Measurements from ENCODE around the gene ZNG1A.
"Not testable (repeated sequence)": the region's sequence is repeated elsewhere in the genome, so short reads cannot be mapped to it uniquely, and the experiment has no call there.

The ZNG1A gene

DNA sequence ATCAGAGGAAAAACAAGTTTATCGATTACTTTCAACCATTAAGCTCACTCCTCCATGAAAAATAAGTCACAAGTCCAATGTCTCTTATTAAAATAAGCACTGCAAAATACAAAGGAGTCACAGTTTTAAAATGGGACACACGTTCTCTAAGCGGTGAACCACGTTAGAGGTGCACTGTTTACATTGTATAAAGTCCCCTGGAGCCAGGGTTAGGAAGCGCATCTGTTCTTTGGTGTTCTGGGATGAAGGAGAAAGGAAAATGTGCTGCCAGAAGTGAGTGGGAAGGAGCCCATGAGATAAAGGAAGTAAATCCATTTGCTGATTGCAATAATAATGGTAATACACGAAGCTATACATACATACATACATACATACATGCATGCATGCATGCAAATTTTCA, 91.0 kb downstream of the ZNG1A start:
- no CpG with 5 or more reads among the region's 6 CpGs for WGBS (ENCODE audit: extremely low coverage, insufficient coverage, low lambda C conversion rate)
- DNase-seq; H3K9ac ChIP-seq (ENCODE audit: low read length); H4K8ac ChIP-seq (ENCODE audit: low read depth, low read length); H3K4me3 ChIP-seq (ENCODE audit: low read length); H3K23ac ChIP-seq (ENCODE audit: low read length); H3K56ac ChIP-seq (ENCODE audit: low read length); H3K4me2 ChIP-seq (ENCODE audit: low read length); H3K18ac ChIP-seq (ENCODE audit: low read length); H3K4ac ChIP-seq (ENCODE audit: low read depth, low read length); H3K79me1 ChIP-seq (ENCODE audit: low read length); H2AK5ac ChIP-seq (ENCODE audit: low read length); H4K5ac ChIP-seq (ENCODE audit: low read length); H3K79me2 ChIP-seq (ENCODE audit: control insufficient read depth, insufficient read depth, low read length); H2BK15ac ChIP-seq (replicated peaks; ENCODE audit: low read depth); H3K4me1 ChIP-seq (ENCODE audit: control insufficient read depth, low read depth, low read length); H3K27ac ChIP-seq (ENCODE audit: low read depth, low read length); H2BK120ac ChIP-seq (ENCODE audit: low read depth, low read length); H2BK5ac ChIP-seq (ENCODE audit: low read length); H3K27me3 ChIP-seq (ENCODE audit: insufficient read depth, low read length, poor library complexity); H3K36me3 ChIP-seq (ENCODE audit: control insufficient read depth, insufficient read depth, low read length): not testable (repeated sequence)

DNA sequence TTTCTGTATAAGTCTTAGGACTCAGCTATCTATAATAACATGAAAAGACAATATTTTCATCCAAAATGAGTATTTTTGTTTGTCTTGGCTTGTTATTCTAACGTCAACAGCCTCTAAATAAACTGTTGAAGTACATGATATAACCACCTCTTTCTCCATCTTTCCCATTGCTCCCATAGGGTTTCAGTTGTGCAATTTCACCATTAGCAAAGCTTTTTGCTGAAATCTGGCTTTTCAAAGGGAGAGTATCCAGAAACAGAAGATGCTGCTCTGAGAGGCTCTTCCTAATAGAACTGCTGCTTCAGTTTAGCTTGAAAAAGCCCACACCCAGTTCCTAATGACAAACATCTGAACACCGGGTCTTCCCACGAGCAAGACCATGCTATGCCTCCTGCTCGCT, 91.8 kb downstream of the ZNG1A start:
- not testable (repeated sequence) for H2BK5ac ChIP-seq (ENCODE audit: low read length); DNase-seq; H2BK120ac ChIP-seq (ENCODE audit: low read depth, low read length); H3K4me2 ChIP-seq (ENCODE audit: low read length); H3K79me1 ChIP-seq (ENCODE audit: low read length); H3K18ac ChIP-seq (ENCODE audit: low read length); H3K36me3 ChIP-seq (ENCODE audit: control insufficient read depth, insufficient read depth, low read length); H3K4ac ChIP-seq (ENCODE audit: low read depth, low read length); H3K79me2 ChIP-seq (ENCODE audit: control insufficient read depth, insufficient read depth, low read length); H3K4me1 ChIP-seq (ENCODE audit: control insufficient read depth, low read depth, low read length); H4K8ac ChIP-seq (ENCODE audit: low read depth, low read length); H3K27me3 ChIP-seq (ENCODE audit: insufficient read depth, low read length, poor library complexity); H3K56ac ChIP-seq (ENCODE audit: low read length); H3K23ac ChIP-seq (ENCODE audit: low read length); H2BK15ac ChIP-seq (replicated peaks; ENCODE audit: low read depth); H4K5ac ChIP-seq (ENCODE audit: low read length); H2AK5ac ChIP-seq (ENCODE audit: low read length); H3K27ac ChIP-seq (ENCODE audit: low read depth, low read length); H3K9ac ChIP-seq (ENCODE audit: low read length); H3K4me3 ChIP-seq (ENCODE audit: low read length)
- WGBS (ENCODE audit: extremely low coverage, insufficient coverage, low lambda C conversion rate), result no CpG with 5 or more reads among the region's 4 CpGs

DNA sequence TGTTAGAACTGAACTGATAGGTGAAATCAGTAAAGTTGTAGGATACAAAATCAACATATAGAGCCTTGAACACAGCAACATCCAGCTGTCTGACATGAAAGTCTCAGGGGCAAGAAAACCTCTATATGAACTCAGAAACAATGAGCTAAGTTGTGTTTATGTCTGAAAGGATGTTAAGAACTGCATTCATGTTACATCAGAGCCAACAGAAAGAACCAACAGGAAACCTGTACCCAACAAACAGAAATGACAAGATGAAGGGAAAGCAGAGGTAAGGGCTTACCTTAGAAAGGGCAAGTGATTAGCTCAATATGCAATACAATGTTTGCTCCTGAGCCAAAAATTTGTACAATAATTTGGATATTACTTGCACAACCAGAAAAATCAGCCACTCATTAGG, 92.2 kb downstream of the ZNG1A start:
- H2BK5ac ChIP-seq (ENCODE audit: low read length); H3K27ac ChIP-seq (ENCODE audit: low read depth, low read length); H4K8ac ChIP-seq (ENCODE audit: low read depth, low read length); H3K79me1 ChIP-seq (ENCODE audit: low read length); DNase-seq; H3K79me2 ChIP-seq (ENCODE audit: control insufficient read depth, insufficient read depth, low read length); H3K27me3 ChIP-seq (ENCODE audit: insufficient read depth, low read length, poor library complexity); H3K4me1 ChIP-seq (ENCODE audit: control insufficient read depth, low read depth, low read length); H3K36me3 ChIP-seq (ENCODE audit: control insufficient read depth, insufficient read depth, low read length); H3K23ac ChIP-seq (ENCODE audit: low read length); H3K4ac ChIP-seq (ENCODE audit: low read depth, low read length); H3K9ac ChIP-seq (ENCODE audit: low read length); H2BK120ac ChIP-seq (ENCODE audit: low read depth, low read length); H2AK5ac ChIP-seq (ENCODE audit: low read length); H2BK15ac ChIP-seq (replicated peaks; ENCODE audit: low read depth); H3K18ac ChIP-seq (ENCODE audit: low read length); H4K5ac ChIP-seq (ENCODE audit: low read length); H3K56ac ChIP-seq (ENCODE audit: low read length); H3K4me2 ChIP-seq (ENCODE audit: low read length); H3K4me3 ChIP-seq (ENCODE audit: low read length): not testable (repeated sequence)

DNA sequence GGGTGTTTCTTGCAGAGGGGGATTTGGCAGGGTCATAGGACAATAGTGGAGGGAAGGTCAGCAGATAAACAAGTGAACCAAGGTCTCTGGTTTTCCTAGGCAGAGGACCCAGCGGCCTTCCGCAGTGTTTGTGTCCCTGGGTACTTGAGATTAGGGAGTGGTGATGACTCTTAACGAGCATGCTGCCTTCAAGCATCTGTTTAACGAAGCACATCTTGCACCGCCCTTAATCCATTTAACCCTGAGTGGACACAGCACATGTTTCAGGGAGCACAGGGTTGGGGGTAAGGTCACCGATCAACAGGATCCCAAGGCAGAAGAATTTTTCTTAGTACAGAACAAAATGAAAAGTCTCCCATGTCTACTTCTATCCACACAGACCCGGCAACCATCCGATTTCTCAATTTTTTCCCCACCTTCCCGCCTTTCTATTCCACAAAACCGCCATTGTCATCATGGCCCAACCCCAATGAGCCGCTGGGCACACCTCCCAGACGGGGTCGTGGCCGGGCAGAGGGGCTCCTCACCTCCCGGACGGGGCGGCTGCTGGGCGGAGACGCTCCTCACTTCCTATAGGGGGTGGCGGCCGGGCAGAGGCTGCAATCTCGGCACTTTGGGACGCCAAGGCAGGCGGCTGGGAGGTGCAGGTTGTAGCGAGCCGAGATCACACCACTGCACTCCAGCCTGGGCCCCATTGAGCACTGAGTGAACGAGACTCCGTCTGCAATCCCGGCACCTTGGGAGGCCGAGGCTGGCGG, 95.7 kb downstream of the ZNG1A start:
- H3K4ac ChIP-seq (ENCODE audit: low read depth, low read length); H3K79me2 ChIP-seq (ENCODE audit: control insufficient read depth, insufficient read depth, low read length); H4K5ac ChIP-seq (ENCODE audit: low read length); H3K4me1 ChIP-seq (ENCODE audit: control insufficient read depth, low read depth, low read length); H2BK120ac ChIP-seq (ENCODE audit: low read depth, low read length); H3K27ac ChIP-seq (ENCODE audit: low read depth, low read length); H2BK5ac ChIP-seq (ENCODE audit: low read length); H3K4me3 ChIP-seq (ENCODE audit: low read length); H3K4me2 ChIP-seq (ENCODE audit: low read length); DNase-seq; H4K8ac ChIP-seq (ENCODE audit: low read depth, low read length); H2AK5ac ChIP-seq (ENCODE audit: low read length); H3K9ac ChIP-seq (ENCODE audit: low read length); H2BK15ac ChIP-seq (replicated peaks; ENCODE audit: low read depth); H3K23ac ChIP-seq (ENCODE audit: low read length); H3K56ac ChIP-seq (ENCODE audit: low read length); H3K79me1 ChIP-seq (ENCODE audit: low read length); H3K18ac ChIP-seq (ENCODE audit: low read length); H3K36me3 ChIP-seq (ENCODE audit: control insufficient read depth, insufficient read depth, low read length); H3K27me3 ChIP-seq (ENCODE audit: insufficient read depth, low read length, poor library complexity): not testable (repeated sequence)
- no CpG with 5 or more reads among the region's 31 CpGs for WGBS (ENCODE audit: extremely low coverage, insufficient coverage, low lambda C conversion rate)

DNA sequence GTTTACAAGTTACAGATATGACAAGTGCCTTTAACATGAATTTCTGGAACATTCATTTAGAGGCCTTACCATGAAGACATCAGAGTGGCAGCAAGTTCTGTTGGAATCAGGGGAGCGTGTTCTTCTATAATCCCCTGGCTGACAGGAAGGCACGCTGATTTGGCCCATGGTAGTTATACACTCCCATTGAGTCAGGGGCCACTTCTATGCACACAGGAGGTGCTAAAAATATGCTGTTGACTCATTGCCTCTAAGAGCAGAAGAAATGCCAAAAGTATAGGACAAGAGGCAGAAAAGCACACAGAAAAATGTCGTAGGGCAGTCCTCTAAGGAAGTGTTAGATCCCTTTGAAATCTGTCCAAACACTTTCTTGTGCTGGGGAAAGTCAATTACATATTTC, 100.5 kb downstream of the ZNG1A start:
- no CpG with 5 or more reads among the region's 3 CpGs for WGBS (ENCODE audit: extremely low coverage, insufficient coverage, low lambda C conversion rate)
- H3K4ac ChIP-seq (ENCODE audit: low read depth, low read length); H2AK5ac ChIP-seq (ENCODE audit: low read length); H3K56ac ChIP-seq (ENCODE audit: low read length); H3K36me3 ChIP-seq (ENCODE audit: control insufficient read depth, insufficient read depth, low read length); H3K23ac ChIP-seq (ENCODE audit: low read length); H3K4me2 ChIP-seq (ENCODE audit: low read length); H3K9ac ChIP-seq (ENCODE audit: low read length); H3K79me1 ChIP-seq (ENCODE audit: low read length); H2BK15ac ChIP-seq (replicated peaks; ENCODE audit: low read depth); H2BK120ac ChIP-seq (ENCODE audit: low read depth, low read length); H4K8ac ChIP-seq (ENCODE audit: low read depth, low read length); H3K4me3 ChIP-seq (ENCODE audit: low read length); H3K27ac ChIP-seq (ENCODE audit: low read depth, low read length); H3K27me3 ChIP-seq (ENCODE audit: insufficient read depth, low read length, poor library complexity); H3K79me2 ChIP-seq (ENCODE audit: control insufficient read depth, insufficient read depth, low read length); DNase-seq; H3K4me1 ChIP-seq (ENCODE audit: control insufficient read depth, low read depth, low read length); H3K18ac ChIP-seq (ENCODE audit: low read length); H2BK5ac ChIP-seq (ENCODE audit: low read length); H4K5ac ChIP-seq (ENCODE audit: low read length): not testable (repeated sequence)

DNA sequence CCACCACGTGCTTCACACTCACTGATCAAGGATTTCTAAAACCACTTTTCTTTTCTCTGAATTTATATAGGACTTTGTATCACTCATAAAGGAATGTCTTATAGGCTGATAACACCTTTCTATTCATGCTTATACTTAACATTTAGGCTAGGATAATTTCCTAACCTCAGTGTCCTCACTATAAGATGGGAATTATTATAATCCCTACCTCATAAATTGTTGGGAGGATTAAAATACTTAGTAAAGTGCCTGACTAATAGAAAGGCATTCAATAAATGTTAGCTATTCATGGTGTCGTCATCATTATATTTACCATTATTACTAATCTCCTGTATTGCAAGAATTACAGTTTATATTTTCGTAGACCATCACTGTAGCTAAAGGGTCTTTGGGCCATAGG, 102.5 kb downstream of the ZNG1A start:
- H3K56ac ChIP-seq (ENCODE audit: low read length); H3K23ac ChIP-seq (ENCODE audit: low read length); DNase-seq; H3K4ac ChIP-seq (ENCODE audit: low read depth, low read length); H3K4me1 ChIP-seq (ENCODE audit: control insufficient read depth, low read depth, low read length); H2AK5ac ChIP-seq (ENCODE audit: low read length); H3K4me2 ChIP-seq (ENCODE audit: low read length); H3K9ac ChIP-seq (ENCODE audit: low read length); H3K79me2 ChIP-seq (ENCODE audit: control insufficient read depth, insufficient read depth, low read length); H4K5ac ChIP-seq (ENCODE audit: low read length); H3K27ac ChIP-seq (ENCODE audit: low read depth, low read length); H3K27me3 ChIP-seq (ENCODE audit: insufficient read depth, low read length, poor library complexity); H4K8ac ChIP-seq (ENCODE audit: low read depth, low read length); H2BK5ac ChIP-seq (ENCODE audit: low read length); H3K79me1 ChIP-seq (ENCODE audit: low read length); H2BK120ac ChIP-seq (ENCODE audit: low read depth, low read length); H3K4me3 ChIP-seq (ENCODE audit: low read length); H2BK15ac ChIP-seq (replicated peaks; ENCODE audit: low read depth); H3K18ac ChIP-seq (ENCODE audit: low read length); H3K36me3 ChIP-seq (ENCODE audit: control insufficient read depth, insufficient read depth, low read length): not testable (repeated sequence)
- no CpG with 5 or more reads among the region's 3 CpGs for WGBS (ENCODE audit: extremely low coverage, insufficient coverage, low lambda C conversion rate)
